Measurements from ENCODE around the gene CFAP300.

- no peak for TF ChIP-seq CTCF (conservative IDR thresholded peaks at IDR 0.05)
- no peak for TF ChIP-seq EZH2 (IDR thresholded peaks at IDR 0.05; ENCODE audit: low read depth)
Observed at GRCh38 chr11:102010776-102011494, 36.3 kb upstream of the CFAP300 start.

Measured in PC-9 (cell line).